ENCODE data around the gene RASL11B. TPM values are rescaled to one million over a fixed set of nuclear protein-coding genes. Genes with fewer than 3 reads are reported as not detected.

Gene RASL11B
- total RNA-seq, 2 donors from 2014 or later: 0.18 to 27.1 TPM

DNA sequence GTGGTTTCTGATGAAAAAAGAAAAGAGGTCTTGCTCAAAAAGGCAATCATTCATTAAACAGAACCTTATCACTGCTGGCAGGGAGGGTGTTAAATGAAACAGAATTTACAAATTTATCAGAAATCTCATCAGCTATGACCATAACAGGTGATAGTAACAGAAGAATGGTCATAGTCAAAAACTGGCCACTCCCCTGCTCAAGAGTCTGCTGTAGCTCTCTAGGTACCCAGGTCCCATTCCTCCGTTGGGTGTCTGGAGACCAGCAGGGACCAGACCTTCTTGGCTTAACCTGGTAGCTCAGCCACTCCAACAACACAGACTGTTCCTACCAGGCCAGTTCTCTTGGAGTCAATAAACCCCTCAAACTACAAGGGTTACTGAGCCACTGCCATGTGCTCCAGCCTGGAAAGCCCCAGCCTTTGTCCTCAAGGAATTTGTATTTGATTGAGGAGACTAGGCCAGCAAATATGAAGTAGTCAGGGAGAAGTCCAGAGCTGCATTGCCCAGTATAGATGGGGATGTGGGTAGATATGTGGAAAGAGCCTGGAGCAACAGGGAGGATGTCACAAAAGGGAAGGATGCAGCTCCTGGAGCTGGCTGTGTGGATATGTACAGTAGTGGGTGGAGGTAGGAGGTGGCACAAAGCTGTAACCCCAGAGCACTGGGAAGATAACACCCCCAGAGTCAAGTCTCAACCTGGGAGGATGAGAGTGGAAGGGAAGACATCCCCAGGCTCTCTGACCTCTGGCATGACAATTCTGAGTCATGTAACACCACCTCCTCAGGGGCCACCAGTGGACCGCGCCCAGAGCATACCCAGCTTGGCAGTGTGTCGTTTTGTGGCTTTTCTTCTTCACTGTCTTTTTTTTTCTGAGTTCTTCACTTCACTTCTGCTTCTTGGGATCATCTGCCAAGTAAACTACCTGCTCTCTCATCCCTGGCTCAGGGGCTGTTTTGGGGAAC, 21.9 kb downstream of the RASL11B start:
- intact Hi-C loops (cut with DNase I): no loop called here
- Histone ChIP-seq H3K27me3 (replicated peaks; ENCODE audit: insufficient read depth) (no peaks in the 10 kb centered on the region), H3K4me3 (no peak overlapping the region), H3K36me3 (no peaks in the 10 kb centered on the region), H3K4me1 (replicated peaks) (no peaks in the 10 kb centered on the region), H3K27ac (no peak overlapping the region), H3K9me3 (no peaks in the 10 kb centered on the region)
- TF ChIP-seq POLR2AphosphoS5 (IDR thresholded peaks at IDR 0.05): no peak
- TF ChIP-seq, protein P1, sequence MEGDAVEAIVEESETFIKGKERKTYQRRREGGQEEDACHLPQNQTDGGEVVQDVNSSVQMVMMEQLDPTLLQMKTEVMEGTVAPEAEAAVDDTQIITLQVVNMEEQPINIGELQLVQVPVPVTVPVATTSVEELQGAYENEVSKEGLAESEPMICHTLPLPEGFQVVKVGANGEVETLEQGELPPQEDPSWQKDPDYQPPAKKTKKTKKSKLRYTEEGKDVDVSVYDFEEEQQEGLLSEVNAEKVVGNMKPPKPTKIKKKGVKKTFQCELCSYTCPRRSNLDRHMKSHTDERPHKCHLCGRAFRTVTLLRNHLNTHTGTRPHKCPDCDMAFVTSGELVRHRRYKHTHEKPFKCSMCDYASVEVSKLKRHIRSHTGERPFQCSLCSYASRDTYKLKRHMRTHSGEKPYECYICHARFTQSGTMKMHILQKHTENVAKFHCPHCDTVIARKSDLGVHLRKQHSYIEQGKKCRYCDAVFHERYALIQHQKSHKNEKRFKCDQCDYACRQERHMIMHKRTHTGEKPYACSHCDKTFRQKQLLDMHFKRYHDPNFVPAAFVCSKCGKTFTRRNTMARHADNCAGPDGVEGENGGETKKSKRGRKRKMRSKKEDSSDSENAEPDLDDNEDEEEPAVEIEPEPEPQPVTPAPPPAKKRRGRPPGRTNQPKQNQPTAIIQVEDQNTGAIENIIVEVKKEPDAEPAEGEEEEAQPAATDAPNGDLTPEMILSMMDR (IDR thresholded peaks at IDR 0.05): no peak
- no peak for TF ChIP-seq POLR2A (IDR thresholded peaks at IDR 0.05)
- 92% methylated on average over 4 of the region's 4 CpGs for WGBS
- no peak for DNase-seq (ENCODE audit: low spot score)

DNA sequence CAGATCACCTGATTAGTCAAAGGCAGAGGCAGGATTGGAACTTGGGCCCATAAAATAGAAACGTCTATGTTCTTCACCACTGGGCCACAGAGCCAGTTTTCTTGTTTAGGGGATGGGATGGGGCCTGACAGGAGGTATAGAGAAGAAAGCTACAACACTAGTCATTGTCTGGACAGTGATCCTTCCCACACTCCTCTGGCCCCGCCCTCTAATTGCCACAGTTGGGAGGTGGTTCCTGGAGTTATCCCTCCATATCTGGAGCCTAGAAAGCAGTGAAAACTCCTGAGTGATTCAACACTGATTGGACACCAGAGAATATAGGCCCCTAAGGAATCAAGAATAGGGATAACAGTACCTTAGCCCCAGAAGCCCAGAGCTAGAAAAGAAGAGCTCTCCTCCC, 22.9 kb downstream of the RASL11B start:
- Histone ChIP-seq H3K9me3 (no peaks in the 10 kb centered on the region), H3K4me3 (no peak overlapping the region), H3K27ac (no peak overlapping the region), H3K4me1 (replicated peaks) (no peaks in the 10 kb centered on the region), H3K27me3 (replicated peaks; ENCODE audit: insufficient read depth) (no peaks in the 10 kb centered on the region), H3K36me3 (no peaks in the 10 kb centered on the region)
- no peak for DNase-seq (ENCODE audit: low spot score)
- TF ChIP-seq, protein P1 (IDR thresholded peaks at IDR 0.05): no peak
- TF ChIP-seq POLR2AphosphoS5 (IDR thresholded peaks at IDR 0.05): no peak
- no peak for TF ChIP-seq POLR2A (IDR thresholded peaks at IDR 0.05)
- 94% methylated on average over 2 of the region's 2 CpGs for WGBS
- intact Hi-C loops (cut with DNase I): no loop called here

DNA sequence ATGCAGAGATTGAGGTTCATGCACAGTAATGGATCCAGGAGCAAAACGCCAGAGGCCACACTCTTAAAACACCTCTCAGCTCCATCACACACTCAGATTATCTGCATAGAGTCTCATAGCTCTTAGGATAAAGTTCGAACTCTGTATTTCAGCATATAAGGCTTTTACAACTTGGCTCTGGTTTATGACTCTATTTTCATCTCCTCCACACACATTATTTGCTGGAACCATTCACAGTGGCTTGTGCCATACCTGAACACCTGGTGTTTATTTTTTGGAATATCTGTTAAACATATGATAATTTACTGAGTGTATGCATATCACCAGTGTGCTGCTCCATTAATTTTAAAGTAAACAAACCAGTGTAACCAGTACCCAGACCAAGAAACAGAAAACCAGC, 27.2 kb downstream of the RASL11B start:
- TF ChIP-seq, protein P1 (IDR thresholded peaks at IDR 0.05): no peak
- TF ChIP-seq POLR2A (IDR thresholded peaks at IDR 0.05) (no peak), POLR2AphosphoS5 (IDR thresholded peaks at IDR 0.05) (no peak)
- H3K27ac ChIP-seq: no peak overlapping the region
- 66% methylated on average over 2 of the region's 2 CpGs for WGBS

DNA sequence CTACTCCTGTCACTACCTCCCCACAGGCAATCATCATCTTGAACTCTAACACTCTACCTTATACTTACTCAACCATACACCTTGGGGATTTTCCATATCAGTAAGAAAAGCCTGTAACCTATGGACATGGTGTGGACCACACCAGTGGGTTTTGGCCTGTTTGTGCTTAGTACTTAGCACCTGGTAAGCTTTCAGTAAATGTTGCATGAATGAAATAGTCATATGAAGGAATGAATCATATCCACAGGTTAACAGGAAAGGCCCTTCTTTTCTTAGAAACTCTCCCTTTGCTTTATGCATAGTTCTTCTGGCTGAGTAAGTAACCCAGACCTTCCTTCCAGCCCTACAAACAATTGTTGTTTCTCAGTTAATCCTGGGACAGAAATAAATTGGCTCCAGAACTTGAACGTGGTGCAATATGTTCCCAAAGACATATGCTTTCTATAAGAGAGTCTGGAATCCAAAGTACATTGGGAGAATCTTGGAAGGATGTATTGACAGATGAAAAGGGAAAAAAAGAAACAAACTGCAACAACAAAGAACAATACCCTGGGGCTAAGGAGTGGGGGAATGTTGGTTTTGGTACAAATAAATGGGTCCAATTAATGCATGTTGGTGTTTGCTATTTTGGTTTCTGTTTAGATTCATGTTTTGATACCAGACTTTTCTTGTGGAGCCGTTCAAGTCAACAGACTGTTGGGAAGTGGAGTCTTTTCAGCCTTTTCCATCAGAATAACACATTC, 27.8 kb downstream of the RASL11B start:
- no peak overlapping the region for H3K4me3 ChIP-seq
- no peaks in the 10 kb centered on the region for H3K9me3 ChIP-seq
- H3K27me3 ChIP-seq (replicated peaks; ENCODE audit: insufficient read depth): no peaks in the 10 kb centered on the region
- H3K27ac ChIP-seq: no peak overlapping the region
- intact Hi-C loops (cut with DNase I): no loop called here
- TF ChIP-seq POLR2A (IDR thresholded peaks at IDR 0.05) (no peak), POLR2AphosphoS5 (IDR thresholded peaks at IDR 0.05) (no peak)
- TF ChIP-seq, protein P1 (IDR thresholded peaks at IDR 0.05): no peak
- no peak for DNase-seq (ENCODE audit: low spot score)
- H3K4me1 ChIP-seq (replicated peaks): no peaks in the 10 kb centered on the region
- no peaks in the 10 kb centered on the region for H3K36me3 ChIP-seq
- WGBS: 57% methylated on average over 2 of the region's 2 CpGs

More for the DNA sequence above, 27.2 kb downstream of the RASL11B start:
- intact Hi-C loops (cut with DNase I): no loop called here
- DNase-seq (ENCODE audit: low spot score): no peak
- no peaks in the 10 kb centered on the region for H3K27me3 ChIP-seq (replicated peaks; ENCODE audit: insufficient read depth)
- H3K4me3 ChIP-seq: no peak overlapping the region
- no peaks in the 10 kb centered on the region for H3K9me3 ChIP-seq
- H3K36me3 ChIP-seq: no peaks in the 10 kb centered on the region
- H3K4me1 ChIP-seq (replicated peaks): no peaks in the 10 kb centered on the region
